ENCODE data around the gene SLC22A8.

The SLC22A8 gene

DNA sequence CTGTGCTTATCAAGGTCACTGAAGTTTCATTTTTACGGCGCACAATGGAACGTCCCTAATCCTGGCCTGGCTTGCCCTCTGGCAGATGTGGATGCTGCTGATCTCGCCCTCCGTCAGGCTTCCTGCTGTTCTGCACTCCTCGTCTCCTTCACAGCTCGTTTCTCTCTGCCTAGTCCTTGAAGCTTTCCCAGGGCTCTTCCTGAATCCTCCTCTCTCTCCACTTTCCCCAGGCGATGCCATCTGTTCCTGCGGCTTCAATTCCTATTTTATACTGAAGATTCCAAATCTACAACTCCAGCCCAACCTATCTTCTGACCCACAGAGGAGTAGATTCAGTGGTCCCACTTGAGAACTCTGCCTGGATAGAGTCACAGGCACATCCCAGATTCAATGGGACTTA lies 14.2 kb downstream of the SLC22A8 start:
- no peak overlapping the region for H3K4me3 ChIP-seq
- no peaks in the 10 kb centered on the region for H3K36me3 ChIP-seq
- peaks cover 0 to 7% of the 10 kb centered on the region in 2 donors for H3K27me3 ChIP-seq
- TF ChIP-seq, protein P1, sequence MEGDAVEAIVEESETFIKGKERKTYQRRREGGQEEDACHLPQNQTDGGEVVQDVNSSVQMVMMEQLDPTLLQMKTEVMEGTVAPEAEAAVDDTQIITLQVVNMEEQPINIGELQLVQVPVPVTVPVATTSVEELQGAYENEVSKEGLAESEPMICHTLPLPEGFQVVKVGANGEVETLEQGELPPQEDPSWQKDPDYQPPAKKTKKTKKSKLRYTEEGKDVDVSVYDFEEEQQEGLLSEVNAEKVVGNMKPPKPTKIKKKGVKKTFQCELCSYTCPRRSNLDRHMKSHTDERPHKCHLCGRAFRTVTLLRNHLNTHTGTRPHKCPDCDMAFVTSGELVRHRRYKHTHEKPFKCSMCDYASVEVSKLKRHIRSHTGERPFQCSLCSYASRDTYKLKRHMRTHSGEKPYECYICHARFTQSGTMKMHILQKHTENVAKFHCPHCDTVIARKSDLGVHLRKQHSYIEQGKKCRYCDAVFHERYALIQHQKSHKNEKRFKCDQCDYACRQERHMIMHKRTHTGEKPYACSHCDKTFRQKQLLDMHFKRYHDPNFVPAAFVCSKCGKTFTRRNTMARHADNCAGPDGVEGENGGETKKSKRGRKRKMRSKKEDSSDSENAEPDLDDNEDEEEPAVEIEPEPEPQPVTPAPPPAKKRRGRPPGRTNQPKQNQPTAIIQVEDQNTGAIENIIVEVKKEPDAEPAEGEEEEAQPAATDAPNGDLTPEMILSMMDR (IDR thresholded peaks at IDR 0.05): no peak
- intact Hi-C loops (cut with DNase I; ENCODE audit: low total_unique reads): no loop called here
- H3K4me1 ChIP-seq: peaks cover 0 to 9% (median 0%) of the 10 kb centered on the region in 4 donors
- no peak for DNase-seq
- no peaks in the 10 kb centered on the region for H3K9me3 ChIP-seq
- no peak overlapping the region for H3K27ac ChIP-seq

DNA sequence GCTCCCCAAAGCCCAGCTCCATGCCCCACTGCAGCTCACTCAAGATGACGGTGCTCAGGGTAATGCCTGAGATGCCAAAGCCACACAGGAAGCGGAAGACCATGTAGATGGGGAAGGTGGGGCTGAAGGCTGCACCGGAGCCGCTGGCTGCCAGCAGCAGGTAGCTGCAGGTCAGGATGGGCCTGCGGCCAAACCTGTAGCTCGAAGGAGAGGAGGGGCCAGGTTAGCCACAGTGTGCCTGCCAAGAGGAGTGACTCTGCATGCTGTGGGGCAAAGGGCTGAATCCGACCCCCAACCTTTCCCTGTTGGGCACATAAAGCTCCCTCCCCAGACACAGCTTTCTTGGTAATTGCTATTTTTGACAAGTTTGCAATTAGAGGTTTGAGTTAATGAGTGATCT lies 16.0 kb downstream of the SLC22A8 start:
- no peak overlapping the region for H3K27ac ChIP-seq
- H3K9me3 ChIP-seq: no peaks in the 10 kb centered on the region
- DNase-seq: no peak
- no peaks in the 10 kb centered on the region for H3K4me1 ChIP-seq
- TF ChIP-seq, protein P1 (IDR thresholded peaks at IDR 0.05): no peak
- intact Hi-C loops (cut with DNase I; ENCODE audit: low total_unique reads): no loop called here
- H3K36me3 ChIP-seq: no peaks in the 10 kb centered on the region
- H3K27me3 ChIP-seq: peaks cover 0 to 7% of the 10 kb centered on the region in 2 donors
- H3K4me3 ChIP-seq: no peak overlapping the region

GRCh38 chr11:62999156-62999555 lies 16.5 kb downstream of the SLC22A8 start:
- Histone ChIP-seq H3K27ac (no peak overlapping the region), H3K27me3 (peaks cover 0 to 7% of the 10 kb centered on the region in 2 donors), H3K36me3 (no peaks in the 10 kb centered on the region), H3K9me3 (no peaks in the 10 kb centered on the region), H3K4me3 (no peak overlapping the region), H3K4me1 (no peaks in the 10 kb centered on the region)
- TF ChIP-seq, protein P1 (IDR thresholded peaks at IDR 0.05): no peak
- intact Hi-C loops (cut with DNase I; ENCODE audit: low total_unique reads): no loop called here
- DNase-seq: no peak

GRCh38 chr11:62996271-62996670 lies 19.4 kb downstream of the SLC22A8 start:
- peaks cover 0 to 15% of the 10 kb centered on the region in 2 donors for H3K27me3 ChIP-seq
- H3K27ac ChIP-seq: no peak overlapping the region
- H3K4me1 ChIP-seq: no peaks in the 10 kb centered on the region
- H3K36me3 ChIP-seq: no peaks in the 10 kb centered on the region
- no peaks in the 10 kb centered on the region for H3K9me3 ChIP-seq
- TF ChIP-seq, protein P1 (IDR thresholded peaks at IDR 0.05): no peak
- H3K4me3 ChIP-seq: no peak overlapping the region
- no peak for DNase-seq
- intact Hi-C loops (cut with DNase I; ENCODE audit: low total_unique reads): no loop called here

- TF ChIP-seq, protein P1 (IDR thresholded peaks at IDR 0.05): no peak
- H3K27ac ChIP-seq: no peak overlapping the region
- DNase-seq: no peak
- H3K4me3 ChIP-seq: no peak overlapping the region
- no peaks in the 10 kb centered on the region for H3K9me3 ChIP-seq
- H3K4me1 ChIP-seq: no peaks in the 10 kb centered on the region
- H3K27me3 ChIP-seq: peaks cover 0 to 15% of the 10 kb centered on the region in 2 donors
- intact Hi-C loops (cut with DNase I; ENCODE audit: low total_unique reads): no loop called here
- H3K36me3 ChIP-seq: no peaks in the 10 kb centered on the region
Observed at GRCh38 chr11:62994775-62995174, 20.9 kb downstream of the SLC22A8 start.

GRCh38 chr11:62988276-62988675 lies 27.4 kb downstream of the SLC22A8 start:
- no peak for DNase-seq

More at GRCh38 chr11:62988276-62988675, 27.4 kb downstream of the SLC22A8 start:
- intact Hi-C loops (cut with DNase I; ENCODE audit: low total_unique reads): no loop called here
- no peaks in the 10 kb centered on the region for H3K36me3 ChIP-seq
- TF ChIP-seq, protein P1 (IDR thresholded peaks at IDR 0.05): no peak
- H3K9me3 ChIP-seq: no peaks in the 10 kb centered on the region
- H3K27ac ChIP-seq: no peak overlapping the region
- H3K4me3 ChIP-seq: no peak overlapping the region
- H3K27me3 ChIP-seq: peaks cover 0 to 6% of the 10 kb centered on the region in 2 donors
- no peaks in the 10 kb centered on the region for H3K4me1 ChIP-seq
